ENCODE measurements around the gene DENND2A.

DENND2A gene

DNA sequence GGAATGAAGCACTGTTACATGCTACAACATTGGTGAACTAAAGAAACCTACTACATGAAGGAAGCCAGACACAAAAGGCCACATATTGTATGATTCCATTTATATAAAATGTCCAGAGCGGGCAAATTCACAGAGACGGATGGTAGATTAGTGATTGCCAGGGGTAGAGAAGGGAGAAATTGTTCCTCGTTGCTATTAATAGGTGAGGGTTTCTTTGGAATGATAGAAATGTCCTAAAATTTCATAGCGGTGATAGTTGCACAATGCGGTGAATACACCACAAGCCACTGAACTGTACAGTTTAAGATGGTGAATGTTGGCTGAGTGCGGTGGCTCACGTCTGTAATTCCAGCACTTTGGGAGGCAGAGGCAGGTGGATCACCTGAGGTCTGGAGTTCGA is 29.0 kb downstream of the DENND2A start:
- DNase-seq, result no peak

DNA sequence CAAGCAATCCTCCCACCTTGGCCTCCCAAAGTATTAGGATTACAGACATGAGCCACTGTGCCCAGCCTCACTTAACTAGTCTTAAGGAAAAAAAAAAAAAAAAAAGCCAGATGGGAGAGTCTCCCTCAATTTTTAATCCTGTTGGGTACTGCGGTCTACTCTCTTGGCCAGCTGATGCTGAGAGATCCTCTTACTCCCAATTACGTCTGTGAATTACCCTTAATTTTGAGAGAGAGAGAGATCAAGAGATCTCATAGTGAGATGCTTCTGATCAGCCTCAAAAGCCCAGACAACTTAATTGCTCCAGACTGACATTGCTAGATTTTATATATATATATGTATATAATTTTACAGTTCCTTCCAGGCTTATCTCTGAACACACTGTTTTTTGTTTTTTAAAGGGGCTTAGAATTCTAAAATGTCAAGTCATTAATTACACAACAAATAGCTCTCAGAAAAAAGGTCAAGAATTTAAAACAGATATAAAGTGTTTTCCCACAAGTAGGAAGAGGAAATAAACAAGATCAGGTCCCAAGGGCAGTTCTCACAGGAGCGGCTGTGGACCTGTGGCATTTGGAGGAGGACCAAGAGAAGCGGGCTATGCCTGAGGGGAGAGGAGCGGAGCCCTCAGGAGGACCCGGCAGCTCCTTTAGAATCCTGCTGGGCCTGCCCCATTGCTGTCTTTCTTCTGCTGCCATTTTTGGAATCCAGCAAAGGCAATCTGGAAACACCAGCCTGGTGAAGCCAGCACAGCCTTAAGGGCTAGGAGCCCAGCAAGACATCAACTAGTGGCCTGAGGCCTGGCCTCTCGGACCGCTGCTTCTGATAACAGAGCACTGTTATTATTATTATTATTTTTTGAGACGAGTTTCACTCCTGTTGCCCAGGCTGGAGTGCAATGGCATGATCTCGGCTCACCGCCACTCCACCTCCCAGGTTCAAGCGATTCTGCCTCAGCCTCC is 30.1 kb downstream of the DENND2A start:
- DNase-seq, result no peak

DNA sequence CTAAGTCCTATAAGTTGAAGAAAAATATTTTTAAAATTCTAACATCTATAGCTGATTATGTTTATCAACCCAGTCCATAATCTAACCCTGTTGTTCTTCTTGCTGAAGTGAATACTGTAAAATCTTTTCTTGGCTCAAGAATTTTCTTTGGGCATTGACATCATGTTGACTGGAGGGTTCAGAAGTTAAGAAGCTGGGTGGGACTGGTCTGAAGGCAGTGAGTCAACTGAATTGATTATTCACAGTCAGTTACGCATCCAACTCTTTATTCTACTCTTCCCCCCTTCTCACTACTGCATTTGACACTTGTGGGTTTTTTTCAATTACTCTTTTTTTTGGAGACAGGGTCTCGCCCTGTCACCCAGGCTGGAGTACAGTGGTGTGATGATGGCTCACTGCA is 31.0 kb downstream of the DENND2A start:
- DNase-seq, result no peak

DNA sequence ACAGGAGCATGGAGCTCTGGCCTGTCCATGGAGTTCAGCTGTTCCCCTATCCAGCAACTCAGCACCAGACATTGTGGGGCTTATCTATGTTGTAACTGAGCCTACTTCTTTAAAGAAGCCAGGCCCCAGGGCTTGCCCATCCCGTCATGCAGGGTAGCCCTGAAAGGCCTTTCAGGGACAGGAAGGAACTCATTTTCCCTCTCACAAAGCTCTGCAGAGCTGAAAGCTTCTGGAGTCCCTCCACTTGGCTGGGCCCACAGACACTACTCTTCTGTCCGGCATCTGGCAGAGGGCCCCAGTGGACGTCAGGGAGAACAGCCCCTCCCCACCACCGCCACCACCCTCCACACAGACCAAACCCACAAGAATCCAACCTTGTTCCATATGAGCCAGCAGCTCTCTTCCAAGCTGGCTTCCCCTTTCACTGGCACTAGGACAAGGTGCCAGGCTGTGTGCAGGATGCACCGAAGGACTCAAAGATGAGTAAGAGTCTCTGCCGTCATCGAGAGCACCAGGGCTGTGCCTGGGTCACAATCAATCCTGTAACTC is 33.1 kb downstream of the DENND2A start:
- DNase-seq, result no peak

DNA sequence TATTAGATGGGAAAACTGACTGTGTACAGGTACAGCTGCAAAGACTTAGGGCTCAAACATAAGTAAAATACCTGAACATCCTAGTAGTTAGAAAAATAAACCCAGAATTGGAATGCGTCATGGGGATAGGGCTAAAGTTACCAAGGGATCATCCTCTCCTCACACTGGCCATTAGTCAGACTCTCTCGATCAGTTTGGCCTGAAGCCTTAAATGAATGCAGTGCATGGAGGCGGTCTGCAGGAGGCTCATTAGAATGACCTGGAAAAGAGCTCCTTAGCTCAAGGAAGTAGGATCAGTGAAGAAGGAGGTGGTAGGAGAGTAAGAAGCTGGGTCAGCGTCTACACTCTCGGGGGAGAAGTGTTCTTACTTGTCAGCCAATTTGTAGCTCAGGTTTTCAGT is 35.3 kb downstream of the DENND2A start:
- no peak for DNase-seq

DNA sequence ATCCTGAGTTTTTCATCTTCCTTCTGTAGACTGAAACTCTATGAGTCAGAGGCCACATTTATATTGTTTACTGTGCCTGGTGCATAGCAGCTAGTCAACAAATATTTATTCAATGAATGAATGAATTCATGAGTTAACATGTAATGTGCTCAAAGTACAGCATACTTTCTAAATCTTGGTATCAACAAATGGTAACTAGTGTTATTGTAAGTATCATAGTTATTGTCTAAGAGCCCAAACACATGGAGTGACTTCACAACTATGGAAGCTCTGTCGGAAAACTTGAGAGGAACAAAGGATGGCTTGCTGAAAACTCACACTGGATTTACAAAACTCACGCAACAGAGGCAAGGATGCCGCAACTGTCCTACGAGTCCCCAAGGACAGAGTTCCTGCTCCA is 35.9 kb downstream of the DENND2A start:
- DNase-seq, result no peak

DNA sequence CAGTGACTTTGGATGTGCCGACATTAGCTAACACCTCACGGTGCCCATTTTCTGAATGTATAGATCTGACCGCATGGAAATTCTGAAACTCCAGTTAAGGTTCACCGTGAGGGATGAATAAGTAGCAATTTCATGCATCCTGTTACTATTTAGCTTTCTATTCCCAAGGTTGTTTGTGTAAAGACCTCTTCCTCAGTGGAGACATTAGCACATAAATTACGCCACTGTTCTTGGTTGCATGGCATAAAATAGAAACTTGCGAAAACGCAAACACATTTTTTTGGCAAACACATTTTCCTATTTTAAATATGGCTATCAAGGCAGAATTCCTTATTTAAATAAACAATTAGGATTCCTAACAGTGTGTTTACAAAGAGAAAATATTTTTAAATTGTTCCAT is 36.5 kb downstream of the DENND2A start:
- DNase-seq, result no peak

DNA sequence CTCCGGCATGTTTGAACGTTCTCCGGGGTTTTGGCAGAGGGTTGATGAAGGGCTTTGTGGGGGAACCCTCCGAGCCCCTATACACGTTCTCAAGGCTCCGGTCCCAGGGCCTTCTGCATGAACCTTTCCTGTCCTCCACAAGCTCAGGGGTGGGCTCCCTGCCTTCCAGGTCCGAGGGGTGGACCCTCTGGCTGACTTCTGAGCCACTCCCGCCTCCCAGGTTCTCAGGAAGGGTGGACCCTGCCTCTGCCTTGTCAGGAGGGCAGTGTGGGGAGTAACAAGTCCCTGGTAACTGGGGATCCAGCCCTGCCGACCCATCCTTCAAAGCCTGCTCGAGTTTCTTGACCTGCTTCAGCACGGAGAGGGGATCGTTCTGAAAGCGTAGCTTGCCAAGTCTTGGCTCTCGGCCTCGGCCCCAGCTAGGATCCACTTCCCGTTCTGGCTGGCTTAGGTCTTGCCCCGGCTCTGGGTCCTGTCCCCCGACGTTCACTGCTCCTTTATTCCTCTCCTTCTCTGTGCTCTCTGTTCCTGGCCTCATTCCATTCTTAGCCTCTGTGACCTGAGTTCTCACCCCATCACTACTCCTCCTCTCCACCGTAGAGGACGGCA is 38.9 kb downstream of the DENND2A start:
- no peak for DNase-seq

DNA sequence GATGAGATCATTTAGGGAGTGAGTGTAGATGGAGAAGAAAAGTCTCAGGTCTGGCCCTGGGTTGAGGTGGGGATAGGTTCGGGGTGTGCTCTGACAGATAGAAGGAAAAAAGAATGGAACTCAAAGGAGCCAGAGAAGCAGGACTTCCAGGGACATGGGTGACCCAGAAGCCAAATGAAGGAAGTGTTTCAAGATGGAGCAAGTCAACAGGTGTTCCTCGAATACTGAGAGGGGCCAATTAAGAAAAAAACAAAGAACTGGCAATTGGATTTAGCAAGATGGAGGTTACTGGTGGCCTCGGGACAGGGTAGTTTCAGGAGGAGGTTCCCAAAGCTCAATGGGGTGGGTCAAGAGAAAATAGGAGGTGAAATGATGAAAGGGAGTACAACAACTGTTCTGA is 40.3 kb downstream of the DENND2A start:
- DNase-seq, result no peak

DNA sequence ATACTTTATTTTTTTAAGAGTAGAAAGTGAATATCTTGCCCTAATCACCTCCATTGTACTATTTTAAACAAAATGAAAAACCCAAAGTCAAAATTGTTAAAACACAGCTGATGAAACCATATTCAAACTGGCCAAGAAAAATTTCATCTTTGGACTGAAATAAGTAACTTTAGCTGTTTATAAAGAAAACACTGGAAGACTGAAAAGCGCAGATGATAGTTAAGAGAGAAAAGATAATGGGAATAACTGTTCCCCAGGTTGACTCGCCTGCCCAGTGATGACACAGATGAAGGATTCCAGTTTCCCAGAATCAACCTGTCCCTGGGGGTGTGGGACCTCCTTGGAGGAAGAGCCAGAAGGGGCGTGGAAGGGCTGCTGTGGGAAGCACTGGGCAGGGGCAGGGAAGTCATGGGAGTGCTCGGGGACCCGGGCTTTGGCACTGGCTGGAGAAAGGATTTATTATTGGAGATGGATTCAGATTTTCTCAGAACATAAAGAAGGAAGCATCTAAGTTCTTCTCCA is 43.1 kb downstream of the DENND2A start:
- DNase-seq, result no peak

DNA sequence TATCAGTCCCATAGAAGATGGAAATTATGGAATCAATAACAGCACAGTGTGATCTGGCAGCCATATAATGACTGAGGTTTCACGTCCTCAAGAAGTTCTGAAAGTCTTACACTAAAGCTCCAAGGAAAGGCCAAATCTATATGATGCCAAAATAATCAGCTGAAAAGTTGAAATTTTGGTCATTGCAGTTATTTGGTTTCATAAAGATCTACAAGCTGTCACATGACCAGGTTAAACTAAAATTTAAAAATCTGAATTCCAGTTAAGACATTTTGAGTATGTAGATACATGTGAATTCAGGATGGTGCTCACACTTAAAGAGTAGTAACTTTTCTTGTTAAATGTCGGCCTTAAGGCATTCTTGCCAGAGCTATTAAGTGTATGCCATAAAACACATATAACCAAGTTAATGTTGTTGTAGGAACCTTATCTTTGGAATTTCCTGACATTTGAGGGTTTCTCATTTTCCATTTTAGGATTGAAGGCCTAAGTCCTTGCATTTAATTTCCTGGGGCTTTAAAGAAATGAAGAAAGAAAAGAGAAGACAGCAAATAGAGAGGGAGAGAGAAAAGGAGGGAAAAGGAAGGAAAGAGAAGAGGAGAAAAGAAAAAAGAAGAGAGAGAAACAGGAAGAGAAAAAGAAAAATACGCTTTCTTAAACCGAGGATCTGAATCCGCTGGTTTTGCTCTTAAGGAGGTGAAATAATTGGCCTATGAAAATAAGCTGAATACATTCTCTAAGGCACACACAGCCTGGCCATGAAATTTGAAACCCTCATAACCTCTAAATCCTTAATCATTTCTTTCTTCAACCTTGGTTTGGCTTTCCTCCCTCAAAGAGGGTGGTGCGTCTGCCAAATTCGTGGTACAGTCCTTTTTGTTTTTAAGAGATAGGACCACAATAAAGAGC is 43.8 kb downstream of the DENND2A start:
- DNase-seq, result no peak

DNA sequence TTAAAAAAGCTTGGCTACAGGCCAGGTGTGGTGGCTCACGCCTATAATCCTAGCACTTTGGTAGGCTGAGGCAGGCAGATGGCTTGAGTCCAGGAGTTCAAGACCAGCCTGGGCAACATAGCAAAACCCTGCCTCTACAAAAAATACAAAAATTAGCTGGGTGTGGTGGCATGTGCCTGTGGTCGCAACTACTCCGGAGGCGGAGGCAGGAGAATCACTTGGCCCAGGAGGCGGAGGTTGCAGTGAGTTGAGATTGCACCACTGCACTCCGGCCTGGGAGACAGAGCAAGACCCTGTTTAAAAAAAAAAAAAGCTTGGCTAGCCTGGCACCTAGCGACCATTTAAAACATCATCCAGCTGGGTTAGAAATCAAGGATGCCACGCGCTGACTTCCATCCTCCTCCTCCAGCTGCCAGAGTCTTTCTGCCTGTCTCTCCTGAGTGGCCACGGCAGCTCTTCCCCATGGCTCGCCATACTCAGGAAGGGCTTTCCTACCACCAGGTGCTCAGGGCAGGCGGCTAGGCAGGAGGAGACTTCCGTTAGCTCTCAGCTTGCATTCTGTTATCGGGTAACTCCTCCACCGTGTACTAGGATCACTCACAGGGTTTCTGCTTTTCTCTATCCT is 45.0 kb downstream of the DENND2A start:
- DNase-seq, result no peak

DNA sequence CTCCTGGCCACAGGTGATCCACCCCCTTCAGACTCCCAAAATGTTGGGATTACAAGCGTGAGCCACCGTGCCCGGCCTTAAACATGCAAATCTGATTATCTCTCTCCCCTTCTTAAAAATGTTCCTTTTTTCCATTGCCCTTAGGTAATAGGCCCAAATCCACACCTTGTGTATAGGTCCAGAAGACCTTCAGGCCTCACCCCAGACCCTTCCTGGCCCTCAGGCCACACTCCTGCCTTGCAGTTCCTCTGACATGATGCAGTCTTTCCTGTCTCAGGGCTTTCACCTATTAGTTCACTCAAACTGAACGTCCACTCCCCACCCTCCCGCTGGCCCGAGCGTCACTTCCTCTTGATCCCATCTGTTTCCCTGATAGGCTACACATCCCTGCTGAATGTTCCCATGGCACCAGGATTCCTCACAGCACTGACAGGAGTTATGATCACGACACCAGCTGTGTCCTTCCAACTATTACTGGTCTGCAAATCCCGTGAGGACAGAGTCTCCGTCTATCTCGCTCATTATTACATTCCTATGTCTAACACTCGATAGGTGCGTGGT is 46.4 kb downstream of the DENND2A start:
- DNase-seq, result no peak

DNA sequence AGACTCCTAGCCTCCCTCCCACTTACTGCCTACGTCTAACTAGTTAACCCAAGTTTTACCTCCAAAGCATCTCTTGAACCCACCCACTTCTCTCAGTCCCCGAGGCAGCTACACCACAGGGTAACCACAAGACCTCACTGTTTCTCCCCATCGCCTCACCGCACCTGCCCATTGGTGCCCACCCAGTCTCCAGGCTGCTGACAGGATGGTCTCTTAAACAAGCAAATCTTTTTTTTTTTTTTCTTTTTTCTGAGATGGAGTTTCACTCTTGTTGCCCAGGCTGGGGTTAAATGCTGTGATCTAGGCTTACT is 47.0 kb downstream of the DENND2A start:
- DNase-seq, result no peak

DNA sequence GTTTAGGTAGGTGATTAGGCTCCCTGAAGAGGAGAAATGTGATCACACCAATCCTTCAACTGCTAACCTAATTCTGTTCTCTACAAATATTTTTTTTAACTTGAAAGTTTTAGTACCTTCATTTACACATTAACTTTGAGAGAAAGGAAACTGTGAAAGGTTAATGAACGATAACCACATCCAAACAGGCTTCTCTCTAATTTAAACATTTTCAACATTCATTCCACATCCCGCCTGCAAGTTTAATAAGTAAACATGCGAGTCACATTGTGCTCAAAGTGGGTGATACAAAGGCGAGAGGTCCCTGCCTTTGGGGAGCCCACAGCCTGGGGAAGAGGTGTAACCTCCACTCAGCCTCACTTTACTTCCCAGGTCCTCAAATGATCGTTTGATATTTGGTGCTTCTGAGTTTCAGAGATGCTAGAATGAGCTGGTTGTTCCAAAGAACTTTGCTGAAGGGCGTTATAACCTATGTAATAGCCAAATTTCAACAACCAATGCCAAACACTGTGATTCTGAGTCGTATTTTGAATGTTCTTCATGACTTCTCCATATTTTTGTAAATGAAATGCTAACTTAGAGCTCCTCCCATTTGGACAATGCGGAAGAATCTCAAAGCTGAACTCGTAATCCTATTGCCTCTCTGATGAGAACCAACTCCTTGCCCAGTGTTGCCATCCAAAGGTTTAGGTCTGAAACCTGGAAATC is 47.5 kb downstream of the DENND2A start:
- DNase-seq, result no peak

DNA sequence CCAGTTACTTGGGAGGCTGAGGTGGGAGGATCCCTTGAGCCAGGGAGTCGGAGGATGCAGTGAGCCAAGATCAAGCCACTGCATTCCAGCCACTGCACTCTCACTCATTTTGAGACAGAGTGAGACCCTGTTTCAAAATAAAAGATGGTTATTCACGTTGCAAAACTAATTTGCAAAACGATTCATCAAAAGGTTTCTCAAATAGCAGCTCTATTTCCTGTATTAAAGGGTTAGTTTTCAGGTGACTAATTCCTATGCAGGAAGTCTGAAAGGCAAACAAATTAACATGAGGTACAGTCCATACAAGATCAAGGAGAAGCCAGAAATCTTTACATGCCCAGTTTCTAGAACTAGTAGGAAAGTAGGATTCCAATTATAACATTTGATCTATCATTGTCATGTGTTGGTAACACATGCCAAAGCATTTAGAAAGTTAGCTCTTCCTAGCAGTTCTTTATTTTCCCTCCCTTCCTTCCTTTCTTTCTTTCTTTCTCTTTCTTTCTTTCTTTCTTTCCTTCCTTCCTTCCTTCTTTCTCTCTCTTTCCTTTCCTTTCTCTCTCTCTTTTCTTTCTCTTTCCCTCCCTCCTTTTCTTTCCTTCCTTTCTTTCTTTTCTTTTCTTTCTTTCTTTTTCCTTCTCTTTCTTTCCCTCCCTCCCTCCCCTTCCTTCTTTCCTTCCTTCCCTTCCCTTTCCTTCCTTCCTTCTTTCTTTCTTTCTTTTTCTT is 49.3 kb downstream of the DENND2A start:
- no peak for DNase-seq

DNA sequence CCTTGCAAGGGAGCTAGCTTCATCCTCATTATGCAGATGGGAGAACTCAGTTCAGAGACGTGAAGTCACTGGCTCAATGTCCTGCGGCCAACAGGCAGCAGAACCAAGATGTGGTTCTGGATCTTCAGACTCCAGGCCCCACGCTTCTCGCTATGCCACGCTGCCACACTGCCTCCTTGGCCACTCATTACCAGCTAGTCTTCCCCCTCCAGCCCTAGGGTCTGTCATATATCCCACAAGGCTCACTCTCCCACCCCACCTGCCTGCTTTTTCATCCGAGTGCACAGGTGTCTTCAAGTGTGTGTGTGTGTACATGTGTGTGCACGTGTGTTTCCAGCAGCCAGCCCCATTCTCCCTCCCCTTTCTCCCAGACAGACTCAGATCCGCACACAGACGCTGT is 53.4 kb downstream of the DENND2A start:
- no peak for DNase-seq

DNA sequence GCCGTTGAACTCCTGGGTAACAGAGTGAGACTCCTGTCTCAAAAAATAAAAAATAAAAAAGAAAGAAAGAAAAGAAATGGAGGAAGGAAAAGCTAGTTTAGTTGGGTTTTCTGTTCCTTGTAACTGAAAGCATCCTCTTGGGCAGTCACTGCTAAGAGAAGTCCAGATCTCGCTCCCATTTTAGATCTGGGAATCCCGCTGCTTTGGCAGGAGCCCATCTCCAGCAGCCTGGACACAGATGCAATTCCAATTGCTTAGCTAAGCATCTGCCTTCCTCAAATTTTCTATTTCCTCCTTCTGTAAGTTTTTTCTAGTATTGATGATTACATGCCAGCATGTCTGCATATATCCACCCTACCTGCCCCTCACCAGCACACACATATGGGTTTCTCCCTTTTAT is 54.1 kb downstream of the DENND2A start:
- no peak for DNase-seq

DNA sequence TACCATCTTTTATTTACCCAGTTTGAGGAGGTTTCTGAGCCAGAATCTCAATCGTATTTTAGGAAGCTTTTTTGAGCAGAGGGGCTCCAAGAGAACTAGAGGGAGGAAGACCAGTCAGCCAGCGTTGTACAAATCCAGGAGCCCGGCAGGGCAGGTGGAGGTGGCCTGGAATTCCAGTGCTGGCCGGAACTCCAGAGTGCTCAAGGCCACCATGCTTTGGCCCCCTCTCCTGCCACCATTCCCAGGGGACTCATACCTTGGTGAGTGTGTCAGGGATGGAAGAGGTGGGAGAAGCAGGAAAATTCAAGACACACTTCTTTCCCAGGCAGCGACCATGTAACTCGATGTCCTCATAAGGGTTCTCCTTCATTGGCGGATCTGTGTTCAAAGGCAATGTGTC is 55.3 kb downstream of the DENND2A start:
- DNase-seq, result no peak

DNA sequence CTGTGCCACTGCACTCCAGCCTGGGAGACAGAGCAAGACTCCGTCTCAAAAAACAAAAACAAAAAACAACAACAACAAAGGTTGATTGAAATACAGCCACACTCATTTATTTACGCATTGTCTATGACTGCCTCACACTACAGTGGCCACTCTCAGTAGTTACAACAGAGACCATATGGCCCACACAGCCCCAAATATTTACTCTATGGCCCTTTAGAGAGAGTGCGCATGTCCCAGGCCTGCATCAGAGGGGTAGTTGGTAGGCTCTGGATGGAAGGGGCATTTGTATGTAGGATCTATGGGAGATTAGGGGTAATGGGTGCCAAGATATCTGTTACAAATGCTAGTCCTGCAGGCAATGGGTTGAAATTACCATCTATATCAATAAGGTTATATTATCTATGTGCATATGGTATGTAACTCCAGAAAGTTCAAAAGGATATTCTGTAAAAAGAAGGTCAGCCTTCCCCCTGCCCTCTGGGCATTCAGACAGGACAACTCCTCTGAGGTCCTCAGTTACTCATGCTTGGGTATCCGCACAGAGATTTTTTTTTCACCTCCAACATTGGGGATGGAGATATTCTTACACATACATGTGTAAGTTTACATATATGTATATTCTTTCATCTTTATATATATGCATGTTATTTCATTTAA is 56.3 kb downstream of the DENND2A start:
- no peak for DNase-seq
